Duodenal mucosa (tissue), 2 donors: Measurements from ENCODE around the gene ETFRF1.

Experiments used
- H3K27ac ChIP-seq: one replicate; pipeline ENCODE4 v1.7.0; 2013; ENCODE audit warnings: low read depth, low read length
- H3K27me3 ChIP-seq, 2 donors: one replicate each; pipeline ENCODE4 v1.7.0; 2013; ENCODE audit warnings: low read length in 2 of 2, control low read depth in 1 of 2; ENCODE audit not compliant: insufficient read depth in 2 of 2, control insufficient read depth in 1 of 2
- H3K36me3 ChIP-seq, 2 donors: one replicate each; pipeline ENCODE4 v1.7.0; 2013; ENCODE audit warnings: low read length in 2 of 2, control low read depth in 1 of 2; ENCODE audit not compliant: insufficient read depth in 2 of 2, control insufficient read depth in 1 of 2
- H3K4me1 ChIP-seq, 2 donors: one replicate each; pipeline ENCODE4 v1.7.0; 2013; ENCODE audit warnings: low read length in 2 of 2, control low read depth in 1 of 2; ENCODE audit not compliant: insufficient read depth in 2 of 2, control insufficient read depth in 1 of 2
- H3K4me3 ChIP-seq, 2 donors: one replicate each; pipeline ENCODE4 v1.7.0; 2013; ENCODE audit warnings: low read length in 2 of 2, low read depth in 1 of 2
- H3K9ac ChIP-seq, 2 donors: one replicate each; pipeline ENCODE4 v1.7.0; 2013; ENCODE audit warnings: low read length in 2 of 2, low read depth in 1 of 2
- H3K9me3 ChIP-seq, 2 donors: one replicate each; pipeline ENCODE4 v1.7.0; 2013; ENCODE audit warnings: low read length in 2 of 2, control low read depth in 1 of 2; ENCODE audit not compliant: control insufficient read depth in 1 of 2

The ETFRF1 gene

GRCh38 chr12:25186788-25187402 lies 8.1 kb upstream of the ETFRF1 start:
- Histone ChIP-seq H3K36me3 (no peaks in the 10 kb centered on the region), H3K9me3 (no peaks in the 10 kb centered on the region), H3K9ac (no peak overlapping the region), H3K27ac (no peak overlapping the region), H3K4me3 (no peak overlapping the region), H3K27me3 (no peaks in the 10 kb centered on the region), H3K4me1 (no peaks in the 10 kb centered on the region)

GRCh38 chr12:25187781-25188180 lies 7.3 kb upstream of the ETFRF1 start:
- Histone ChIP-seq H3K27me3 (no peaks in the 10 kb centered on the region), H3K9me3 (no peaks in the 10 kb centered on the region), H3K4me1 (no peaks in the 10 kb centered on the region), H3K4me3 (no peak overlapping the region), H3K36me3 (no peaks in the 10 kb centered on the region), H3K9ac (no peak overlapping the region), H3K27ac (no peak overlapping the region)

- Histone ChIP-seq H3K27me3 (no peaks in the 10 kb centered on the region), H3K9ac (no peak overlapping the region), H3K4me3 (no peak overlapping the region), H3K4me1 (peaks cover 2 to 5% of the 10 kb centered on the region in 2 donors), H3K9me3 (no peaks in the 10 kb centered on the region), H3K27ac (no peak overlapping the region), H3K36me3 (no peaks in the 10 kb centered on the region)
Observed at GRCh38 chr12:25189656-25190055, 5.4 kb upstream of the ETFRF1 start.

GRCh38 chr12:25190793-25191192 lies 4.2 kb upstream of the ETFRF1 start:
- H3K9me3 ChIP-seq, result no peaks in the 10 kb centered on the region
- no peaks in the 10 kb centered on the region for H3K36me3 ChIP-seq
- no peak overlapping the region for H3K4me3 ChIP-seq
- no peak overlapping the region for H3K9ac ChIP-seq
- no peaks in the 10 kb centered on the region for H3K27me3 ChIP-seq
- no peak overlapping the region for H3K27ac ChIP-seq
- H3K4me1 ChIP-seq, result peaks cover 5% of the 10 kb centered on the region in 2 donors

GRCh38 chr12:25194214-25194613 lies 823 bp upstream of the ETFRF1 start:
- Histone ChIP-seq H3K4me3 (peak overlapping the region; percentile 98 to 99), H3K27me3 (no peaks in the 10 kb centered on the region), H3K4me1 (peaks cover 14 to 15% of the 10 kb centered on the region in 2 donors), H3K27ac (no peak overlapping the region), H3K36me3 (no peaks in the 10 kb centered on the region), H3K9ac (peak overlapping the region in 1 of 2 donors; percentile 95), H3K9me3 (no peaks in the 10 kb centered on the region)

- Histone ChIP-seq H3K9ac (peak overlapping the region; percentile 47 to 95), H3K9me3 (no peaks in the 10 kb centered on the region), H3K27me3 (no peaks in the 10 kb centered on the region), H3K4me1 (peaks cover 14 to 15% of the 10 kb centered on the region in 2 donors), H3K4me3 (peak overlapping the region; percentile 98 to 99), H3K36me3 (no peaks in the 10 kb centered on the region), H3K27ac (peak overlapping the region; percentile 93)
Observed at GRCh38 chr12:25194722-25195055, 348 bp upstream of the ETFRF1 start.

- Histone ChIP-seq H3K36me3 (no peaks in the 10 kb centered on the region), H3K27ac (no peak overlapping the region), H3K9me3 (no peaks in the 10 kb centered on the region), H3K9ac (no peak overlapping the region), H3K27me3 (no peaks in the 10 kb centered on the region), H3K4me3 (no peak overlapping the region), H3K4me1 (peaks cover 14 to 15% of the 10 kb centered on the region in 2 donors)
Observed at GRCh38 chr12:25197608-25198007, 2.6 kb downstream of the ETFRF1 start.

- no peak overlapping the region for H3K4me3 ChIP-seq
- no peaks in the 10 kb centered on the region for H3K27me3 ChIP-seq
- no peak overlapping the region for H3K9ac ChIP-seq
- no peaks in the 10 kb centered on the region for H3K9me3 ChIP-seq
- no peaks in the 10 kb centered on the region for H3K36me3 ChIP-seq
- no peak overlapping the region for H3K27ac ChIP-seq
- peaks cover 9 to 10% of the 10 kb centered on the region in 2 donors for H3K4me1 ChIP-seq
Observed at GRCh38 chr12:25200703-25201102, 5.7 kb downstream of the ETFRF1 start.

- no peak overlapping the region for H3K9ac ChIP-seq
- no peaks in the 10 kb centered on the region for H3K4me1 ChIP-seq
- no peak overlapping the region for H3K4me3 ChIP-seq
- H3K9me3 ChIP-seq, result no peaks in the 10 kb centered on the region
- H3K36me3 ChIP-seq, result peaks cover 0 to 2% of the 10 kb centered on the region in 2 donors
- H3K27ac ChIP-seq, result no peak overlapping the region
- H3K27me3 ChIP-seq, result no peaks in the 10 kb centered on the region
Observed at GRCh38 chr12:25202137-25202536, 7.1 kb downstream of the ETFRF1 start.

GRCh38 chr12:25207411-25207810 lies 12.4 kb downstream of the ETFRF1 start:
- H3K4me1 ChIP-seq, result no peaks in the 10 kb centered on the region
- H3K4me3 ChIP-seq, result no peak overlapping the region
- H3K27me3 ChIP-seq, result no peaks in the 10 kb centered on the region
- H3K9ac ChIP-seq, result no peak overlapping the region
- H3K36me3 ChIP-seq, result peaks cover 5 to 10% of the 10 kb centered on the region in 2 donors
- H3K9me3 ChIP-seq, result no peaks in the 10 kb centered on the region
- no peak overlapping the region for H3K27ac ChIP-seq

- Histone ChIP-seq H3K27ac (no peak overlapping the region), H3K9me3 (no peaks in the 10 kb centered on the region), H3K4me1 (no peaks in the 10 kb centered on the region), H3K4me3 (no peak overlapping the region), H3K36me3 (peaks cover 5 to 10% of the 10 kb centered on the region in 2 donors), H3K27me3 (no peaks in the 10 kb centered on the region), H3K9ac (no peak overlapping the region)
Observed at GRCh38 chr12:25207846-25208245, 12.8 kb downstream of the ETFRF1 start.
